Pulmonary artery endothelial cell (primary cell): ENCODE results near the gene RRP1B. TPM values are rescaled to one million over a fixed set of nuclear protein-coding genes. Genes with fewer than 3 reads are reported as not detected.

Experiments
- DNase-seq: peaks from one replicate; pipeline ENCODE4 v3.0.0-alpha.2; 2011; ENCODE audit warnings: low read depth, low spot score
- total RNA-seq: library from RNA; depleted of rRNA; stranded (reverse); fragments of >200 nt; gene quantifications from 2 replicates; pipeline ENCODE4 v1.2.3, GENCODE V29; 2014

RRP1B gene
- total RNA-seq, 1 donor from 2014 or later = 44.8 TPM

GRCh38 chr21:43741423-43742096 is 82.2 kb downstream of the RRP1B start:
- no peak for DNase-seq

- DNase-seq = no peak
These were observed 84.6 kb downstream of the RRP1B start for GRCh38 chr21:43743947-43744346.

GRCh38 chr21:43744725-43745124 is 85.4 kb downstream of the RRP1B start:
- no peak for DNase-seq

Other genes with a start within 250 kb of the RRP1B start
- gene SIK1, start 232.4 kb upstream of the RRP1B start, total RNA-seq = 0.59 and 1.2 TPM in 2 replicates
- 0.53 and 1.7 TPM in 2 replicates for gene HSF2BP, start 72 bp upstream of the RRP1B start, total RNA-seq
- gene PDXK, start 59.6 kb downstream of the RRP1B start, total RNA-seq = 99.8 and 121 TPM in 2 replicates
- 15.4 and 20.6 TPM in 2 replicates for gene CSTB, start 116.7 kb downstream of the RRP1B start, total RNA-seq
- gene RRP1, start 130.0 kb downstream of the RRP1B start, total RNA-seq = 28.1 and 28.2 TPM in 2 replicates
- gene AGPAT3, start 205.7 kb downstream of the RRP1B start, total RNA-seq = 43.7 and 80.9 TPM in 2 replicates